Measurements from ENCODE around the gene SNCAIP.
"Not testable (repeated sequence)": the region's sequence is repeated elsewhere in the genome, so short reads cannot be mapped to it uniquely, and the experiment has no call there.

Gene SNCAIP

DNA sequence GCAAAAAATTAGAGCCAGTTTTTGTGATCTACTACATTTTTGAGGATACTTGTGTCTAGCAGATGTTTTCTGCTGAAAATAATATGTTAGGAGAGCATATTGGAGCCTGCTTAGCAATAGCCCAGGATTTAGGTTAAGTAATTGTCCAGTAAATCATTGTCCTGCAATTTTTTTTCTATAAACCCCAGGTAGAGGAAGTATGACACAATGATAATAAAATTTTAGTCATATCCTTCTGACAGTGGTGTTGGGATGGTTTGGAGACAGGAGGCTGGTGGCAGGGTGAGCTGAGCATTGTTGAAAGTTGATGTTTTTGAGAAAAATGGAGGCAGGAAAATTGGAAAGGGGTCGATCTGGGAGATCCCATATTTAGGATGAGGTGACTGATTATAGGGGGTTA is 3.5 kb downstream of the SNCAIP start:
- no peak for DNase-seq

DNA sequence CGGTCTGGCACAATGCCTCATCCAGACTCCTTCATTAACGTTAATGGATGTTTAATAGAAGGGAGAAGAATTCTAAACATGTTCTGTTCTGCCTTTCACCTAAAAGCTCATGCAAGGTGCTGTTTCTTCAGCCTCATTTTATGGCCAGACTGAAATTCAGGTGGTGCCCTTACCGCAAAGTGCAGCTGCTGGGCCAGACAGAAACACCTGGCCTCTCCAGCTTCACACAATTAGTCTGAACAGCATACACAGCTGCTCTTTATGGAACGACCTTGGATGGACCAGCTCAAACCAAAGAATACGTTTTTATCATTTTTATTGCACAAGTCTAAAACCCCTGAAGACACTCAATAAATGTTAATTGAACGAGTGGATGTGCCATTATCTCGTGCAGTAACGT is 4.6 kb downstream of the SNCAIP start:
- no peak for DNase-seq

- no peak for DNase-seq
Measured at GRCh38 chr5:122319897-122320296, 7.9 kb downstream of the SNCAIP start.

DNA sequence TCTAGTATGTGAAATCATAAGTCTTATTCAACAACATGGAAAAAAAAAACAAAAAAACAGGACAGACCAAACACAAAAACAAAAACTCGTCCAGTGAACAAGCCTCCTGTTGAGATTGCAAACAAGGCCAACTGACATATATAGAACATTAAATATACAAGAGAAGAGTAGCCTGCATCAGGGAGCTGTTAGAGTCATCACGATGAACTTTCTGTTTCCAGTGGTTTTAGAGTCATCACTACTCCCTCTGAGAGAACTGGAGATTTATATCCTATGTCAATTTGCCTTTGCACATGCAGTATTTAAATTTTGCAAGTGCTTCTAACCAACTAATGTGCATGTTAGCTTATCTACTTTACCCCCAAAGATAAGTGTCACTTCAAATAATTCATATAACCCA is 9.9 kb downstream of the SNCAIP start:
- DNase-seq = no peak

GRCh38 chr5:122322801-122323548 is 10.9 kb downstream of the SNCAIP start:
- no peak for DNase-seq

GRCh38 chr5:122323738-122324137 is 11.7 kb downstream of the SNCAIP start:
- DNase-seq = no peak

DNA sequence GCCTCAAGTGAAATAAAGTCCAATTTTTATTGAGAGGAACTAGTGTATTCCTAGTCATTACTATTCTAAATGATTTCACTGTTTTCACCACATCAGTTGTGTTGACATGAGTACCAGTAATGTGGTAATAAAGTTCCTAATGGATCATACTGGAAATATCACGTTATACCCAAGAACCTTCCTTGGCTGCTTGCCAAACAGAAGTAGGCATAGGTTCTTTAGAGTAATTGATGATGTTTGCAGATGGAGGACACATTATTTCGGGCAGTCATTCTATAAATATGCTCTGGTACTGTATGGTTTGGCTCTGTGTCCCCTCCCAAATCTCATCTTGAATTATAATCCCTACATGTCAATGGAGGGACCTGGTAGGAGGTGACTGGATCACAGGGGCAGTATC is 15.1 kb downstream of the SNCAIP start:
- DNase-seq = no peak

- DNase-seq = no peak
Measured at GRCh38 chr5:122330881-122331280, 18.8 kb downstream of the SNCAIP start.

- no peak for DNase-seq
Measured at GRCh38 chr5:122332599-122333555, 20.8 kb downstream of the SNCAIP start.

- no peak for DNase-seq
Measured at GRCh38 chr5:122333564-122333963, 21.5 kb downstream of the SNCAIP start.

DNA sequence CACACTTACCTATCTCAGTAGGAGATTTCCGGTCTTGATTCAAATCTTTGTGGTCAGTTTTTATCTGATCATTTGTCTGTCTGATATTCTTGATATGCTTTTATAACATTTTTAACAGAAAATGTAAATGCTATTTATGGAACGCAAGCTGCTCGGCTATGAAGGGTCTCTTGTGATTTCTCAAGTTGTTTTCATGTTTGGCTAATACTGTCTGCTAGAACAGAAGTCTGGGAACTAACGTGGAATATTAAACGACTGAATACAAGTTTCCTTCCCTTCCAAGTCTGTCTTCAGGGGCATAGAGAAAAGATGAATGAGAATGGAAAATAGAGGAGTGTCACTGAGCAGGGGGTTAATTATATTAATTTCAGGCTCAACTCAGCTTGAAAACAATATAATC is 27.6 kb downstream of the SNCAIP start:
- no peak for DNase-seq

- no peak for DNase-seq
Measured at GRCh38 chr5:122341087-122341486, 29.1 kb downstream of the SNCAIP start.

DNA sequence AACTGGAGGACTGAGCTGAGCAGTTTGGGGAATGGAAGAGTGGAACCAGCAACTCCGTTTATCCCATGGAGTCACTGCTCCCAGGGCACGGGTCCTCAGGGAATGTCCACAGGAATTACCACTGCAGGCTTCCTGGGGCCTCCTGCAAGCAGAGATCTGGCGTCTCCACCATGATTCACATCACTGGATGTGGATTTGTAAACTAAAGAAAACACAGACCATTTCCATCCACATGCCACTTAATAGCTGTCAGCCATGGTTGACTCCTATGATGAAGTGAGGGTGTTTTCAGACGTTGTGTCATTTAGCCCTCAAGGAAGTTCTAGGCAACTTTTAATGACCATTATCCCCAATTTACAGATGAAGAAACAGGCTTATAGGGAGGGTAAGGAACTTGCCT is 30.2 kb downstream of the SNCAIP start:
- no peak for DNase-seq

DNA sequence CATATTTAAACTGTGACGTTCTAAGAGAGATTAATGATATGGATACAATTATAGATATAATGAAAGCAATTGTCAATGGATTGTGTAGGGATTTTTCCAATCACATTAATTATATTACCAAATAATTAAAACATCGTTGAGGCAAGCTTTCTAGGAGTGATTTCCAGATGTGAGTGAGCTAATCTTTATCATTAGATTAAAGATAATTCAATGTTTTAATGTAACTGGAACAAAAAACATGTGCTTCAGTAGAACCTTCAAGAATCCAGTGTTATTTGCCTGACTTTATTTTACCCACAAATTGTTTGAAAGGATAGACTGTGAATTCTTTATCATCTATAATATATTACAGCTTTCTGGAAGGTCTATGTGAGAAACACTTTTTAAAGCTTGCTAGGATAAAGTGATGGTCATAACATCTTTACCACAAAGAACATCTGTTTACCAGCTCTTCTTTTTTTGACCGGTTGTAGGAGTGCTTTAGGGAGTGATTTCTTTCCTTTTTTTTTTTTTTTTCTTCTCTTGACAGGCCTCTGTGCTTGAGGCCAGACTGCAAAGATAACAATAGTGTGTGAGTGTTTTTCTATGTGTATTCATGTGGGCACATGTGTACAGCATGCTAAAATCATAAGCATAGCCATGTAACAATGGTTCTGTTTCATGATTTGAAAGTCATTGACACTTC is 35.0 kb downstream of the SNCAIP start:
- DNase-seq = no peak

- no peak for DNase-seq
Measured at GRCh38 chr5:122350496-122350895, 38.5 kb downstream of the SNCAIP start.

- DNase-seq = no peak
Measured at GRCh38 chr5:122351416-122352157, 39.5 kb downstream of the SNCAIP start.

DNA sequence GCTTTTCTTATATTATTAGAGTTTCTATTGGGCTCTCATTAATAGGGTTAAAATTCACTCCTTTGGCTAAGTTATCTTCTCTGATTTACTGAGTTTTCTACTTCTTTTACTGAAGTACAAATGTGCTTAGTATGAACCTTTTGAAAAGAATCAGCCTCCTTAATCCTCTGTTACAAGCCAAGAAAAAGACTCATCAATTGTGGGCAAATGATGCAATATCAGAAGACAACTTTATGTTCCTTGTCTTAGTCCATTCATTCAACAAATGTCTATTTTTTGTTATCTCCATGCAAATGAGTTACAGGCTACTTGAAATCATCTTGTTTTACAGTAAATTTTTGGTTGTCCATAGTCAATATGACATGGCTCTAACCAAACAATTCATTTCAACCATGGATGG is 40.3 kb downstream of the SNCAIP start:
- no peak for DNase-seq

- not testable (repeated sequence) for DNase-seq
Measured at GRCh38 chr5:122353361-122353760, 41.3 kb downstream of the SNCAIP start.

- DNase-seq = no peak
Measured at GRCh38 chr5:122354293-122354692, 42.3 kb downstream of the SNCAIP start.

GRCh38 chr5:122355324-122355723 is 43.3 kb downstream of the SNCAIP start:
- DNase-seq = no peak

GRCh38 chr5:122356855-122357254 is 44.8 kb downstream of the SNCAIP start:
- DNase-seq = no peak

- no peak for DNase-seq
Measured at GRCh38 chr5:122358372-122358979, 46.4 kb downstream of the SNCAIP start.

Measured in 8988T (cell line).